IgD-negative memory B cell (primary cell): ENCODE results near the gene TCF7L2. TPM values are rescaled to one million over a fixed set of nuclear protein-coding genes. Genes with fewer than 3 reads are reported as not detected.

ENCODE experiments used
- H3K27ac Mint-ChIP-seq, 3 donors: one replicate each; pipeline ENCODE4 v1.8.0; 2020 to 2022; ENCODE audit warnings: mild to moderate bottlenecking in 3 of 3, mixed read lengths in 3 of 3, moderate library complexity in 1 of 3
- H3K27me3 Mint-ChIP-seq: one replicate; pipeline ENCODE4 v1.8.0; 2021; ENCODE audit warnings: mixed read lengths
- H3K36me3 Mint-ChIP-seq: one replicate; pipeline ENCODE4 v1.8.0; 2020; ENCODE audit warnings: mild to moderate bottlenecking, mixed read lengths
- H3K4me1 Mint-ChIP-seq, 3 donors: one replicate each; pipeline ENCODE4 v1.8.0; 2020 to 2022; ENCODE audit warnings: mixed read lengths in 3 of 3, mild to moderate bottlenecking in 1 of 3
- H3K4me3 Mint-ChIP-seq, 4 donors: one replicate each; pipeline ENCODE4 v1.8.0; 2020 to 2022; ENCODE audit warnings: mild to moderate bottlenecking in 4 of 4, mixed read lengths in 4 of 4, moderate library complexity in 3 of 4
- H3K9me3 Mint-ChIP-seq, 3 donors: one replicate each; pipeline ENCODE4 v1.8.0; 2020 to 2021; ENCODE audit warnings: mixed read lengths in 3 of 3, mild to moderate bottlenecking in 1 of 3
- polyA plus RNA-seq: library from polyadenylated mRNA; unstranded; fragments of 300-500 nt; fragmentation: Illumina TruSeq; gene quantifications from one replicate; pipeline ENCODE4 v1.2.3, GENCODE V29; 2021

The TCF7L2 gene
- polyA plus RNA-seq, 1 donor from 2014 or later = 0.43 TPM

DNA sequence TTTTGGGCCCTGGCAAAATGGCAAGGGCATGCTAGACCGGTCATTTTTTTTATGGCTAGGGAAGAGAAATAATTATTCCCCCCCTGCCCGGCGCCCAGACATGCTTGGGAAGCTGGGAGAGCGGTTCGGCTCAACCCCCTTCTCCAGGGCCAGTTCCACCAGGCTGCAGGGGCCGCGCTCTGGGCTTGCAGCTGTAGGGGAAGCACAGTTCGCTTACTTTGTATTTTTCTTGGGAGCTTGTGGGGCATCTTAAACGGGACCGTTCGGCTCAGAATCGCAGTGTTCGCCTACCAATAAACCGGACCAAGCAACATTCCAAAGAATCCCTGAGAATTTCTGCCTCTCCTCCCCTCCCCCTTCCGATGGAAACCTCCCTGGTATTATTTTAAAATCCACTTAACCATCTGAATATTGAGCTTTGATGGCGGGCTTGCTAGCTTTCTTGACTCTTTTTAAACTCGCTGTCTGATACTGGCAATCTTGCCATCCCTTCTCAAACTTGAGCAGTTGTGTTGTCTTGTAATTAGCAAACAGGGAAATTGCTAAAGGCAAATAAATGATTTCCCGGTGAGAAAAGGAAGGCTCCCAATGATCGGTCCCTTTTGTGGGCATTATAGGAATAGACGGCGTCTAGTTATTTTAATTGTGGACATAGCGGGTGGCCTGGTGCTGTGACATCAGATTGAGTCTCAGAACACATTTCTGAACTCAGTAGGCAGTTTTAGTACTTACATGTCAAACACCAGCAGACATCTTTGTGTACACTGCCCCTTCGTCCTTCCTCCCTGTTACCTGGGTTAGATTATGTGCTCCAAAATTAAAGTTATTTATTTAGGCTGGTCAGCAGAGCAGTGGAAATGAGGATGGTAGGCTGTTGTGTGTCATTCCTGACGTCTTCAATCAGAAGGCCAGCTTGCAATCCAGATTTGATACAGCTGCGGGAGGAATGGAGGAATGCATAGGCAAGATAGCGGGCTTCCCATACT is 3.4 kb downstream of the TCF7L2 start:
- H3K9me3 Mint-ChIP-seq = no peaks in the 10 kb centered on the region
- H3K27ac Mint-ChIP-seq = no peak overlapping the region
- peaks cover 8 to 21% (median 15%) of the 10 kb centered on the region in 3 donors for H3K4me1 Mint-ChIP-seq
- peak overlapping the region in 2 of 4 donors; percentile 70 to 85 for H3K4me3 Mint-ChIP-seq
- H3K27me3 Mint-ChIP-seq = peaks cover 65% of the 10 kb centered on the region
- H3K36me3 Mint-ChIP-seq = peaks cover 1% of the 10 kb centered on the region

DNA sequence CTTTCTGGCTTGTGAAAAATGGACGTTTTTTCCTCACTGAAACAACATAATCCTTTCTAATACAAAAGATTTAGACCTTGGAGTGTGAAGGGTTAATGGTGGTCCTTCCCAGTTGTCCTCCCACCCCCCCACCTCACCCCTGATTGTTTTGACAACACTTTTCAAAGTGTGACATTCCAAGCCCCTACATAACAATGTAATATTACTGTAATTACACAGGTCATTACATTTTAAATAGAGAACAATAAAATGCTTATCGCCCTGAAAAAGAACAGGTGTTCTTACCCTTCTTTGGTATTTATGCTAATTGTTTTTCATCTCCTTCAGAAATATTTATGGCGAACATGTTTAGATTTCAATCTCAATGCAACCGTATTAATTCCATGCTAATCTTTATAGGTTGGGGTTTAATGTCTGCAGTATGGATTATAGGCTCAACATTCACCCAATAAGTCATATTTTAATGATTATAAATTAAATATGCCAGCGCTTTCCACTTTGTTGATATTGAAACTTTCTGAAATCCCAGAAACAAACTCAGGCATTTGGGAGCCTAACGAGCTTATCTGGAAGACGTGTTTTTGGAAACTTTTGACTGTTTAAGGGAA is 5.0 kb downstream of the TCF7L2 start:
- no peak overlapping the region for H3K4me3 Mint-ChIP-seq
- H3K36me3 Mint-ChIP-seq = no peaks in the 10 kb centered on the region
- no peaks in the 10 kb centered on the region for H3K9me3 Mint-ChIP-seq
- H3K27me3 Mint-ChIP-seq = peaks cover 60% of the 10 kb centered on the region
- H3K27ac Mint-ChIP-seq = no peak overlapping the region
- peaks cover 5 to 12% (median 12%) of the 10 kb centered on the region in 3 donors for H3K4me1 Mint-ChIP-seq

DNA sequence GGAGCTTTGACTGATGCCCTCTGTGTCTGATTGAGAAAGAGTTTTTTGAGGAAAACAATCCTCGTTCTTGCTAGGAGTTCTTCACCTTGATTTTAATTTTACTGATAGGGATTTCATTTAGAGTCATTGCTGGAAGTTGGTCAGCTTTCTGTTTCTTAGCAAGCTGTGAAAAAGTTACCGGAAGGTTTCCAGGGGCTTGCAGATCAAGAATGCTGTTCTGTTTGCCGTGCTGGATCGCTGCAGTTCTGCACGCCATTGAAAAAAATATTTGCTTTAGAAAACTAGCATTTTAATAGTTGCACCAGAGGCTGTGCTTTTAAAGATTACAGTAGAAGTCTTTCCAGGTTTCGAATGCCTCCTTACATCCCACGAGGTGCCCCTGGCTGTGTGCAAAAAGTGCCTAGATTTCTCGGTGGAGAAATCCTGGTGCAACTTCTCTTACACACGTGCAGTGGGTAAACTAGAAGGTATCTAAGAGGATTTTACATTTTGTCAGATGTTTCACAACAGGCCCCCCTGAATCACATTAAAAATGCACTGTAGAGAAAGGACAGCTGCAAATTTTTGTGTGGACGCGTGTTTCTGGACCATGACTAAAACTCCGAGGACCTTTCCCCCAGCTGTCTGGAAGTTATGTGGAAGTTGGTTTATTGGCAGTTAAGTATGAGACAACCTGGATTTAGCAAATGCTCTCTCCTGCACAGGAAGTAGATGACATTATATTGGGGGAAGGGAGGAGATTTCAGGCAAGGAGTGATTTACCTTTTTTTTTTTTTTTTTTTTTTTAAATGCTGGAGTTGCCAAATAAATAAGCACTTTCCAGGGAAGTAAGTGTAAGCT is 5.8 kb downstream of the TCF7L2 start:
- peaks cover 0 to 1% (median 0%) of the 10 kb centered on the region in 3 donors for H3K9me3 Mint-ChIP-seq
- H3K4me3 Mint-ChIP-seq = no peak overlapping the region
- H3K27ac Mint-ChIP-seq = no peak overlapping the region
- H3K36me3 Mint-ChIP-seq = no peaks in the 10 kb centered on the region
- peaks cover 58% of the 10 kb centered on the region for H3K27me3 Mint-ChIP-seq
- H3K4me1 Mint-ChIP-seq = peaks cover under 1 to 9% (median 4%) of the 10 kb centered on the region in 3 donors

DNA sequence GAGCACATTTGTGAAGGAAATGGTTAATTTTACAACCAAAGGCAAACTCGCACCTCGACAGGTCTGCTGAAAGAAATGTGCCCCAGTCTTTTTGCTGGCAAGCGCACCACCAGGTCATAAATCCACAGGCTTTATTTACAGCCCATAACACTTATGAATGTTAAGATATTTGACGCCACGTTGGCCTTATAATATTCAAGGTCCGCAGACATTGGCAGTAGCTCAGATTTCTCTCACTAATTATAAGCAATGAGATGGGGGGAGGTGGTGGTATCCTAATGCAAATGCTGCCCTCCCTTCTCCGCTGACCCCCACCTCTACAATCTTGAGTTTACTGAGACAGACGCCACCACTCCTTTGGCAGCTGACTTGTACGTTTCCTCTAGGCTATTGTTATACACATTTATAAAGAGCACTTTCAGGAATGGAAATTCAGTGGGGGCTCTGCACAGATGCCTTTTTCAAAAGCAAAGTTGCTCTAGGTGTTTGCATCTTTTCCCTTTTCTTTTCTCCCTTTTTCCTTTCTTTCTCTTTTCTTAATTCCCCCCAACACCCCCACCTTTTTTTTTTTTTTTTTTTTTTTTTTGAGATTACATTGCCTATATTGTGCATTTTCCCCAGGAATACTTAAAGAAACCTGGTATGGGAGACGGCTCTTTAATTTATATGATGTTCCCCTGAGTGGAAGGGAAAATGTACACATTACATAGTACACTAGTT is 6.7 kb downstream of the TCF7L2 start:
- H3K27me3 Mint-ChIP-seq = peaks cover 56% of the 10 kb centered on the region
- H3K27ac Mint-ChIP-seq = no peak overlapping the region
- no peaks in the 10 kb centered on the region for H3K36me3 Mint-ChIP-seq
- peaks cover 0 to 6% (median 4%) of the 10 kb centered on the region in 3 donors for H3K4me1 Mint-ChIP-seq
- H3K4me3 Mint-ChIP-seq = no peak overlapping the region
- H3K9me3 Mint-ChIP-seq = peaks cover 0 to 1% (median 0%) of the 10 kb centered on the region in 3 donors

DNA sequence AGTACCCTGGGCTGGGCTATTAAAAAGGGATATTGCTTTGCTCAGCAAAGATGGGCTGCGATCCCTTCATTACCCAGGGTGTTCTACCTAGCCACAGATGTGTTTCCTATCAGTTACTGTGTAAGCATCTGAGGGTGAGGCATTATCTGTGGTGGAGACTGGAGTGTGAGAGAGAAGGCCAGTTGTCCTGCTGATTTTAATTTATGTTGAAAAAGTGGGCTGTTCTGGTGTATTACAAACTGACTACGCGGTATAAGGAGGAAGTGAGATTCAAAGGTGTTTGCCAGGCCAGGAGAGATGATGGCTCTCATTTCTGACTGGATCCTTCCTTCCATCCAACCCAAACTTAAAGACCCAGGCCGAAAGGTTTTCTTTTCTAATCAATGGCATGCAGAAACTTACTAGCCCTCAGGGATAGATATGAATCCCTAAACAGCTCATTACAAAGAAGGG is 7.6 kb downstream of the TCF7L2 start:
- peaks cover 54% of the 10 kb centered on the region for H3K27me3 Mint-ChIP-seq
- H3K4me3 Mint-ChIP-seq = no peak overlapping the region
- no peaks in the 10 kb centered on the region for H3K36me3 Mint-ChIP-seq
- no peak overlapping the region for H3K27ac Mint-ChIP-seq
- peaks cover 0 to 1% (median 0%) of the 10 kb centered on the region in 3 donors for H3K9me3 Mint-ChIP-seq
- peaks cover 0 to 5% (median 4%) of the 10 kb centered on the region in 3 donors for H3K4me1 Mint-ChIP-seq

DNA sequence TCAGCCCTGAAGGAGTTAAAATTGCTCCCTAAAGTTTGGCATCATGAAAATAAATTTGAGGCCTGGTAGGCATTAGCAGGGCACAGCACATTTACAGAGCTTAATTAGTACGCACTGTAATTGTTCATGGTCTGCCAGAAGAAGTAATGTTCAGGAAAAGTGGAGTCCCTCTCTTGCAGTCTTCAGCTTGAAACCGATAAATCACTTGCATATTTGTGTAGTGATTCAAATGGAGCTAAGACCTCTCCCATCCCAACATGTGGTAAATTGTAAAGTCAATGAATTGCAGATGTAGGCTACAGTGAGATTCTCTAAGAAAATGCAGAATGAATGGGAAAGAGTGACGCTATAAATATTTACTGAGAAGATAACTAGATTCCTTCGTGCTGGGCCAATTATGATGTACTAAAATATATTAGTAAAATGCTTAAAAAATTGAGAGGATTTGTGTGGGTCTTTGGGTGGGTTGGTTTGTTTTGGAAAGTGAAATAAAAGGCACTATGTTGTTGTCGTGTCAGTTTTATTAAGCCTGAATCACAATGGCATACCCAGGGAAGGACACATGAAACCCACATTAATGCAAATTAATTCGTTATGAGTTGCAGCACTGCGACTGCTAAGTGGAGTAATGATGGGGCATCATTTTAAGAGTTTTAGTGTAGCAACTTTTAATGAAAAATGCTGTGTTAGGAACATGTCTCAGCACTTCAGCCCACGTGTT is 8.4 kb downstream of the TCF7L2 start:
- no peaks in the 10 kb centered on the region for H3K36me3 Mint-ChIP-seq
- H3K4me3 Mint-ChIP-seq = peak overlapping the region in 1 of 4 donors; percentile 20
- H3K27ac Mint-ChIP-seq = no peak overlapping the region
- H3K9me3 Mint-ChIP-seq = peaks cover 0 to 1% (median 0%) of the 10 kb centered on the region in 3 donors
- H3K4me1 Mint-ChIP-seq = peaks cover 0 to 2% (median 0%) of the 10 kb centered on the region in 3 donors
- peaks cover 49% of the 10 kb centered on the region for H3K27me3 Mint-ChIP-seq

DNA sequence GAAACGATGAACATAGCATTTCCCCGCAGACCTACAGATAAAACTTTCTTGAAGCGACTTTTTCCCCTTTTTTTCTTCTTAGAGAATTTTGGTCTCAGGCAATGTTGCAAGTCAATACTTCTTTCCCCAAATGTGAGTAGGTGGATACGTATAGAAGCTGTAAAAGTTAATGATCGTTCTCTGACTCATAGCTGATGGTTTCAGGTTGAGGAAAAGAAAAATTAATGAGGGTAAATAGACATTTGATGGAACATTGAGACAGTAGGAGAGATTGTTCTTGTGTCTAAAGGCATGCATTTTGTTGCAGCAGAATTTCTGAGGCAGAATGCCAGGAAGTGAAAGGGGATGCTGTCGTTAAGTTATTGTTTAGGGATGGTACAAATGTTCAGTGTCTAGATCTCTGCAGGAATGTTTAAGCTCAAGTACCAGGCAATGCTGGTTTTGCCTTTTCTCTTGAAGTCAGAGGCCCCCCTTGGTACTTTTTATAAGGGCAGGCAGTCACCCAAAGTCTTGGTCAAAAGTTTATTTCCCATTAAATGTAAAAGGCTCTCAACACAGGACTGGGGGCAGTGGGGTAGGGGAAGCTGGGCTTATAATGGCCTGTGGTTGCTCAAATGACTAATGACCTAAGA is 9.3 kb downstream of the TCF7L2 start:
- Mint-ChIP-seq H3K36me3 (no peaks in the 10 kb centered on the region), H3K27ac (no peak overlapping the region), H3K4me1 (peaks cover 0 to 2% (median 0%) of the 10 kb centered on the region in 3 donors), H3K9me3 (peaks cover 0 to 1% (median 0%) of the 10 kb centered on the region in 3 donors), H3K4me3 (no peak overlapping the region), H3K27me3 (peaks cover 44% of the 10 kb centered on the region)

DNA sequence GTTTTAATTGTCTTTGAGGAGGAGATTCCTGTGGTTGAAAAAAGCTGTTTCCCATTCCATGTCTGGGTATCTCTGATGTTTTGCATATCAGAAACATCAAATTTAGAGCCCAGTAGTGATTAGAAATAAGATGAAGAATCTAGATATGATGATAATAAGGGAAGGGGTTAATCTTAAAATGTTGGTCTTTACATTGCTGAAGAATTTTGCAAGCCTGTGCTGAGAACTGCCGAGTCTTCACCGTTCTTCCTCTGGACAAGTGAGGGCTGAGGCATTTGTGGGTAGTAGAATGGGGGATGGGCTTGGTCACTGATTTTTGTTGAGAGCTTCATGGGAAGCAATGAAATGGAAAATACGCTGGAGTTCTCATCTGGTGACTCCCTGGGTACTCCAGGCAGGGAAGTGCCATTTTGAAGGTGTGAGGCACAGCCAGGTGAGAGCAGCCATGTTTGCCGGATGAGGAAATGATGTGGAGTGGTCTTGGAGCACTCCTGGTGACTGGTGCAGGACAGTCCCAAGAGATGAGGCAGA is 10.2 kb downstream of the TCF7L2 start:
- Mint-ChIP-seq H3K27me3 (peaks cover 36% of the 10 kb centered on the region), H3K4me3 (peak overlapping the region in 1 of 4 donors; percentile 14), H3K4me1 (peaks cover 0 to 2% (median 0%) of the 10 kb centered on the region in 3 donors), H3K27ac (no peak overlapping the region), H3K36me3 (no peaks in the 10 kb centered on the region), H3K9me3 (peaks cover 0 to 1% (median 0%) of the 10 kb centered on the region in 3 donors)

DNA sequence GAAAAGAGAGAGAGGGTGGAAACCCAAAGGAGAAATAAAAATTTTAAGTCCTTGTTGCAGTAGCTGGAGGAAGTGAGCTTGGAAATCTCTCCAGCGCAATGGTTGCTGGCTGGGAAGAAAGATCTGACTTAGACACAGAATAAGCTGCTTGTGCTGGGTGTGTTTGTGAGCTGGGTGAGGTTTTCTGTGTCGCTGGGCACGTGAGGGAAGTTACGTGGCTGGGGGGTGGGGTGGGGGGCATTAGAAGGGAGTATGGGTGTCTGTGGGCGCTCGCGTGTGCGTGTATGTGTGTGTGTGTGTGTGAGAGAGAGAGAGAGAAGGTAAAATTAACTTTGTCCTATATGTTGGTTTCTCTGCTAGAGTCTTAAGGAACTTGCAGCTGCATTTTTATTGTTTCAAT is 11.6 kb downstream of the TCF7L2 start:
- H3K27me3 Mint-ChIP-seq = peaks cover 31% of the 10 kb centered on the region
- no peak overlapping the region for H3K27ac Mint-ChIP-seq
- H3K4me1 Mint-ChIP-seq = no peaks in the 10 kb centered on the region
- H3K9me3 Mint-ChIP-seq = peaks cover 0 to 1% (median 0%) of the 10 kb centered on the region in 3 donors
- H3K36me3 Mint-ChIP-seq = no peaks in the 10 kb centered on the region
- H3K4me3 Mint-ChIP-seq = no peak overlapping the region

DNA sequence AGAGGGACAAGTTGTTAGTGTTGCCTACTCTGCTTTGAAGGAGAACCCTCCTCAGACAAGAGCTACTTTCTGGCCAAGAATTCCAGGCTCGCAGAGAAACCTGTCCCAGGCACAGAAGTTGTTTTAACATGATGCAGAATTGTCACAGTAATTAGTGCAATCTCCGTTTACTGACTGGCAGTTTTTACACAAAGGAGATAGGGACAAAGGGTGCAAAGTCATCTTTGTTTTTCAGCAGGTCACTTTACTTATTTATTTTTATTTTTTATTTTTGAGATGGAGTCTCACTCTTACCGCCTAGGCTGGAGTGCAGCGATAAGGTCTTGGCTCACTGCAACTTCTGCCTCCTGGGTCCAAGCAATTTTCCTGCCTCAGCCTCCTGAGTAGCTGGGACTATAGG is 12.3 kb downstream of the TCF7L2 start:
- Mint-ChIP-seq H3K36me3 (no peaks in the 10 kb centered on the region), H3K4me1 (no peaks in the 10 kb centered on the region), H3K27ac (no peak overlapping the region), H3K9me3 (peaks cover 0 to 1% (median 0%) of the 10 kb centered on the region in 3 donors), H3K4me3 (no peak overlapping the region), H3K27me3 (peaks cover 28% of the 10 kb centered on the region)

DNA sequence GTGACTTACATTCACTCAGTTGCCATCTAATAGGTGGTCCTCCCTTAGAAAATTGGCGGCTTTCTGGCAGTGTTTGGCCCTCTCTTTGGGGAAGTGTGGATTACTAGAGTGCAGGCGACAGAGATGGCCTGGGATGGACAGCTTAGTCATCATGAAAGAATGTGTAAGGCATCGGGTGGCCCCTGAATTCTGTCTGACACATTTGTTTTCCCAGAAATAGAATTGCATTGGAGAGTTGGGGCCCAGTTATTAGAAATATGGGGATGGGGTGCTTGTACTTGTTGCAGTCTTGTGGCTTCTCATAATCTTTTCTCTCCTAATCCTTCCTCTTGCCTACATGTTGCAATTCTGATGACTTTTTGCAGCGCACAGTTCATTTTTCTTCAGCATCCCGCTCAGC is 13.8 kb downstream of the TCF7L2 start:
- no peaks in the 10 kb centered on the region for H3K36me3 Mint-ChIP-seq
- no peaks in the 10 kb centered on the region for H3K4me1 Mint-ChIP-seq
- H3K27me3 Mint-ChIP-seq = peaks cover 23% of the 10 kb centered on the region
- H3K4me3 Mint-ChIP-seq = no peak overlapping the region
- peaks cover 0 to 1% (median 0%) of the 10 kb centered on the region in 3 donors for H3K9me3 Mint-ChIP-seq
- no peak overlapping the region for H3K27ac Mint-ChIP-seq

DNA sequence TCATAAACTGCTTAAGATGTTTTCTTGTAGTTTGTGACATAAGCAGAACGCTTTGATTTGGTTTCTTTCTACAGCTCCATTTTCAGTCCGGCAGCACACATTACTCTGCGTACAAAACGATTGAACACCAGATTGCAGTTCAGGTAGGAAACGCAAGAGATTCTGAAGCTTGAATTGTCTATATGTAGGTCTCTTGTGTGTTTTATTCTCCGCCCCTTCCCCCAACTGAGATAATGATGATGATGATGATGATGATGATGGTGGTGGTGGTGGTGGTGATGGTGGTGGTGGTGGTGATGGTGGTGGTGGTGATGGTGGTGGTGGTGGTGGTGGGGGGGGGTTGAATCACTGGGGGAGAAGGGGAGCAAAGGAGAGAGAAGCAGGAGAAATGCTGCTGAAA is 14.4 kb downstream of the TCF7L2 start:
- H3K27ac Mint-ChIP-seq = no peak overlapping the region
- H3K27me3 Mint-ChIP-seq = peaks cover 20% of the 10 kb centered on the region
- peaks cover 0 to 1% (median 0%) of the 10 kb centered on the region in 3 donors for H3K9me3 Mint-ChIP-seq
- H3K4me1 Mint-ChIP-seq = no peaks in the 10 kb centered on the region
- no peaks in the 10 kb centered on the region for H3K36me3 Mint-ChIP-seq
- no peak overlapping the region for H3K4me3 Mint-ChIP-seq
